NB4 (cell line): ENCODE results near the gene ZNF653.
A peak's percentile ranks its signal among the peaks of the same experiment; 100 is the strongest.

Experiments used
- DNase-seq: peaks from one replicate; pipeline ENCODE4 v3.0.0; 2010; ENCODE audit warnings: low read depth
- H3K4me3 ChIP-seq: one replicate; pipeline ENCODE4 v1.5.1; 2011; ENCODE audit warnings: mild to moderate bottlenecking, low read depth, low read length, moderate library complexity
- MYC ChIP-seq: IDR thresholded peaks from 2 replicates; pipeline ENCODE4 v1.6.1; 2011; ENCODE audit warnings: low read depth, low read length
- POLR2A ChIP-seq: IDR thresholded peaks from 2 replicates; pipeline ENCODE4 v1.6.1; 2011; ENCODE audit warnings: mild to moderate bottlenecking; ENCODE audit not compliant: insufficient read length; ENCODE audit errors: extremely low read depth
- TF ChIP-seq, protein P1 (sequence below): IDR thresholded peaks from 2 replicates; pipeline ENCODE4 v1.6.1; 2011; ENCODE audit warnings: low read depth, low read length
- TF ChIP-seq, protein P2 (sequence below): IDR thresholded peaks from one replicate; pipeline ENCODE4 v1.5.1; 2012; ENCODE audit warnings: low read depth, low read length

Gene ZNF653, protein sequence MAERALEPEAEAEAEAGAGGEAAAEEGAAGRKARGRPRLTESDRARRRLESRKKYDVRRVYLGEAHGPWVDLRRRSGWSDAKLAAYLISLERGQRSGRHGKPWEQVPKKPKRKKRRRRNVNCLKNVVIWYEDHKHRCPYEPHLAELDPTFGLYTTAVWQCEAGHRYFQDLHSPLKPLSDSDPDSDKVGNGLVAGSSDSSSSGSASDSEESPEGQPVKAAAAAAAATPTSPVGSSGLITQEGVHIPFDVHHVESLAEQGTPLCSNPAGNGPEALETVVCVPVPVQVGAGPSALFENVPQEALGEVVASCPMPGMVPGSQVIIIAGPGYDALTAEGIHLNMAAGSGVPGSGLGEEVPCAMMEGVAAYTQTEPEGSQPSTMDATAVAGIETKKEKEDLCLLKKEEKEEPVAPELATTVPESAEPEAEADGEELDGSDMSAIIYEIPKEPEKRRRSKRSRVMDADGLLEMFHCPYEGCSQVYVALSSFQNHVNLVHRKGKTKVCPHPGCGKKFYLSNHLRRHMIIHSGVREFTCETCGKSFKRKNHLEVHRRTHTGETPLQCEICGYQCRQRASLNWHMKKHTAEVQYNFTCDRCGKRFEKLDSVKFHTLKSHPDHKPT

DNA sequence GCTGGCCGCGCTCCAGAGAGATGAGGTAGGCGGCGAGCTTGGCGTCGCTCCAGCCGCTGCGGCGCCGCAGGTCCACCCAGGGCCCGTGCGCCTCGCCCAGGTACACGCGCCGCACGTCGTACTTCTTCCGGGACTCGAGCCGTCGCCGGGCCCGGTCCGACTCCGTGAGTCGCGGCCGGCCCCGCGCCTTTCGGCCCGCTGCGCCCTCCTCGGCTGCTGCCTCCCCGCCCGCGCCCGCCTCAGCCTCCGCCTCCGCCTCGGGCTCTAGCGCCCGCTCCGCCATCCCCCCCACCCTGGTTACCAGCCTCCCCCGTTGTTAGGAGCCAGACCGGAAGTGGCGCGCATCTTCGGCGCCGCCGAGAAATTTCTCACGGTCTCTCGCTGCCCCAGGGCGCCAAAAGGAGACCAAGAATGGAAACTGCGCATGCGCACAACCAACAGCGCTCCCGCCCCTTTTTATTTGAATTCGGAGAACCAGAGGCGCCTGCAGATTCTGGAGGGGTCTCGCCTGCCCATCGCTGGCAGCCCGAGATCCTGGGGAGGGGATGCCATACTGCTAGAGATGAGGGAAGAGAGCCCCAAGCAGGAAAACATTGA lies at the start of gene ZNF653:
ZNF653 (minus strand) TSS at position 336 of the 597 bp plus-strand sequence; CDS start at position 283, 53 bp downstream.
- peak; percentile 18 for TF ChIP-seq POLR2A
- TF ChIP-seq, protein P1, sequence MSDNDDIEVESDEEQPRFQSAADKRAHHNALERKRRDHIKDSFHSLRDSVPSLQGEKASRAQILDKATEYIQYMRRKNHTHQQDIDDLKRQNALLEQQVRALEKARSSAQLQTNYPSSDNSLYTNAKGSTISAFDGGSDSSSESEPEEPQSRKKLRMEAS: no peak
- TF ChIP-seq, protein P2, sequence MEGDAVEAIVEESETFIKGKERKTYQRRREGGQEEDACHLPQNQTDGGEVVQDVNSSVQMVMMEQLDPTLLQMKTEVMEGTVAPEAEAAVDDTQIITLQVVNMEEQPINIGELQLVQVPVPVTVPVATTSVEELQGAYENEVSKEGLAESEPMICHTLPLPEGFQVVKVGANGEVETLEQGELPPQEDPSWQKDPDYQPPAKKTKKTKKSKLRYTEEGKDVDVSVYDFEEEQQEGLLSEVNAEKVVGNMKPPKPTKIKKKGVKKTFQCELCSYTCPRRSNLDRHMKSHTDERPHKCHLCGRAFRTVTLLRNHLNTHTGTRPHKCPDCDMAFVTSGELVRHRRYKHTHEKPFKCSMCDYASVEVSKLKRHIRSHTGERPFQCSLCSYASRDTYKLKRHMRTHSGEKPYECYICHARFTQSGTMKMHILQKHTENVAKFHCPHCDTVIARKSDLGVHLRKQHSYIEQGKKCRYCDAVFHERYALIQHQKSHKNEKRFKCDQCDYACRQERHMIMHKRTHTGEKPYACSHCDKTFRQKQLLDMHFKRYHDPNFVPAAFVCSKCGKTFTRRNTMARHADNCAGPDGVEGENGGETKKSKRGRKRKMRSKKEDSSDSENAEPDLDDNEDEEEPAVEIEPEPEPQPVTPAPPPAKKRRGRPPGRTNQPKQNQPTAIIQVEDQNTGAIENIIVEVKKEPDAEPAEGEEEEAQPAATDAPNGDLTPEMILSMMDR: no peak
- TF ChIP-seq MYC: no peak
- DNase-seq: peak; percentile 92
- peak within 1 kb of the TSS; percentile 53 for H3K4me3 ChIP-seq

DNA sequence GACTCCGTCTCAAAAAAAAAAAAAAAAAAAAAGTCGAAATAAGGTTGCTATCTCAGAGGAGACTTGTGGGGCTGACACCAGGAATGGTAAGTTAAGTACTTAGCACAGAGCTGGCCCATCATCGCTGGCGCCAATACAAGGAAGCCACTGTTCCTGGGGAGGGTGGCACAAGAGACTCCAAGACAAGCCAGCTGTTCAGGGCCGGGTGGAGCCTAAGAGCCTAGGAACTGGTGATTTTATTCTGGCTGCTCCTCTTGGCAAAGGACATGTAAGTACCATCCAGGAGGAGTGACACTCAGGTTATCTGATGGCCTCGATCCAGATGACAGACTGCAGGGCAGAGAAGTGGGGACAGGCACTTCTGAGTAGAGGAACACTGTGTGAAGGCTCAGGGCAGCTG lies 49.6 kb upstream of the ZNF653 start:
- TF ChIP-seq POLR2A (no peak), MYC (no peak)
- TF ChIP-seq, protein P1: no peak
- TF ChIP-seq, protein P2: no peak
- no peak overlapping the region for H3K4me3 ChIP-seq
- DNase-seq: no peak

DNA sequence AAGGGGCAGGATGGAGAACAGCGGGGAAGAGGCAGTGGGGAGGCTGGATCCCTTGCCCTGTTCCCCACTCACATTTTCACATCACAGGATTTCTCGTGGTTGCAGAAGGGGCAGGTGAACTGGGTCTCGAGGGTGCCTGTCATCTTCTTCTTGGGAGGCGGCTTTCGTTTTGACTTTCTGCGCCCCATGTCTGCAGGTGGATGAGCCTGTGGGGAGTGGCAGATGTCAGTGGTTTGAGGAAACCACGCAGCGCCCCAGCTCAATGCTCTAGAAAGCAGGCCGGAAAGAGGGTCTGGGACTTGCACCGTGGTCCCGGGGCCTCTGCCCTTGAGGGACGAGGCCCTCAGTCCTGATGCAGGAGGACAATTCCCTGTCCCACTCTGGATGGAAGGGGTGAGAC lies 48.5 kb upstream of the ZNF653 start:
- H3K4me3 ChIP-seq: no peak overlapping the region
- no peak for TF ChIP-seq MYC
- TF ChIP-seq POLR2A: no peak
- TF ChIP-seq, protein P2: no peak
- TF ChIP-seq, protein P1: no peak
- no peak for DNase-seq

DNA sequence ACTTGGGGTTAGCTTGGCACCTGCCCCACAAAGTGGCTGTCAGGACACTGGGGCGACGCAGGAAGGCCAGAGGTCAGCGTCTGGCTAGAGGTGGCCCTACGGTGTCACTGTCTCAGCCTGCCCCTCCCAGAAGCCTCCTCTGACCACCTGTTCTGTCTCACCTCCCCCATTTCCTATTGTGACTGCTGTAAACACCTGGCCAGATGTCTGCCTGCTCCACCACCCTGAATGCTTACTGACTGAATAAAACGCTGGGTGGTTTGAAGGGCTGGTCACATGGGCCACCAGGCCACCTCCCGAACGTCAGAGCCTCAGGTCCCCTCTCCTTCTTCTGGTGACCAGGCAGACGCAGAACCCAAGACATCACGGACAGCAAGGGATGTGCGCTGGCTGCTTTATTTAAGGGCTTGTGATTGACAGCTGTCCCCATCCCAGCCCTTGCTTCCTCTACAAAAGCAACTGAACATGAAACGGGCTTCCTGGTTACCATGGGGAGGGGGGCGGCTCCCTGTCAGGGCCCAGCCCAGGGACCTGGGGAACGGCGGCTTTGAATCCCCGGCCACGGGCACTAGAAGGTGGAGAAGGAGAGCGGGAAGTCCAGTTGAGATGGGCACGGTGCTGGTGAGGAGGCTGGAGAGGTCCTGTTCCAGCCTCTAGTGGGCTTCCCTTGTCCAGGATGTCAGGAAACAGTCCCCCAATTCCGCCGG lies 47.2 kb upstream of the ZNF653 start:
- TF ChIP-seq, protein P2: no peak
- TF ChIP-seq, protein P1: no peak
- TF ChIP-seq POLR2A (no peak), MYC (no peak)
- no peak for DNase-seq
- H3K4me3 ChIP-seq: no peak overlapping the region

DNA sequence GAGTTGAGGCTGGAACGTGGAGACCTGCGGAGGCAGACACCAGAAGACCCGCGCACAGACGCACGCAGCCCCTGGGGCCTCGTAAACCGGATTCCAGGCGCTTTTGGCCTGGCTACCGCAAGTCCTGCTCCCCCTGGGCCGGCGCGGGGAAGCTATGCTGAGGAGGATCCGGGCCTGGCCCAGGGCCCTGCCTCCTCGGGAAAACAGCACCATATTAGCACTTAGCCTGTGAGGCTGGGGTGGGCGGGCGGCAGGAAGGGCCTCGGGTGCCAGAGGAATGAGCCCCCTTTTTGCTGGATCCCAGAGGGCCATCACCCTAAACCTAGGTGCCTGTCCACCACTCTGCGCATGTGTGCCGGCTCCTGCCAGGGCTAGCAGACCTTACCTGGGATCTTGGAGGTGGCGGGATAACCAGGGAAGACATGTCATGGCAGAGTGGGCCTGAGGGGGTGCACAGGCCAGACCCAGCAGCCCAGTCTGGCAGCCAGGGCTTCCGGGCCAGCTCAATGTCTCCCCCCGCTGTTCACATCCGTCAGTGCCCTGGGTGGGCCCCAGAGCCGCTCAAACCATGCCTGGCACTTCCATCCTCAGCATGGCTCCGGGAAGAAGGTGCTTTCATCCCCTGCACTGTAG lies 46.1 kb upstream of the ZNF653 start:
- TF ChIP-seq, protein P2: peak; percentile 29
- TF ChIP-seq, protein P1: no peak
- no peak for TF ChIP-seq POLR2A
- no peak for TF ChIP-seq MYC
- peak; percentile 38 for DNase-seq
- H3K4me3 ChIP-seq: no peak overlapping the region
